ENCODE measurements around the gene SFXN5.

Gene SFXN5

GRCh38 chr2:72933646-72934151 is 137.8 kb downstream of the SFXN5 start:
- Histone ChIP-seq H3K27me3 (ENCODE audit: insufficient read depth, poor library complexity, severe bottlenecking) (peaks cover 6% of the 10 kb centered on the region), H3K36me3 (ENCODE audit: low read depth) (no peaks in the 10 kb centered on the region), H3K9me3 (ENCODE audit: severe bottlenecking) (no peaks in the 10 kb centered on the region), H3K27ac (ENCODE audit: poor library complexity, severe bottlenecking) (no peak overlapping the region), H3K4me1 (ENCODE audit: insufficient read depth, poor library complexity, severe bottlenecking) (peaks cover 5% of the 10 kb centered on the region), H3K4me3 (ENCODE audit: severe bottlenecking) (no peak overlapping the region)
- no peak for ATAC-seq (ENCODE audit: low read depth)
- DNase-seq (ENCODE audit: low spot score) = no peak
- TF ChIP-seq CTCF (IDR thresholded peaks at IDR 0.05; ENCODE audit: poor library complexity, severe bottlenecking) = no peak

GRCh38 chr2:72933207-72933606 is 138.3 kb downstream of the SFXN5 start:
- Histone ChIP-seq H3K27me3 (ENCODE audit: insufficient read depth, poor library complexity, severe bottlenecking) (peaks cover 11% of the 10 kb centered on the region), H3K4me3 (ENCODE audit: severe bottlenecking) (no peak overlapping the region), H3K9me3 (ENCODE audit: severe bottlenecking) (no peaks in the 10 kb centered on the region), H3K4me1 (ENCODE audit: insufficient read depth, poor library complexity, severe bottlenecking) (peaks cover 5% of the 10 kb centered on the region), H3K27ac (ENCODE audit: poor library complexity, severe bottlenecking) (no peak overlapping the region), H3K36me3 (ENCODE audit: low read depth) (no peaks in the 10 kb centered on the region)
- ATAC-seq (ENCODE audit: low read depth) = no peak
- TF ChIP-seq CTCF (IDR thresholded peaks at IDR 0.05; ENCODE audit: poor library complexity, severe bottlenecking) = no peak
- no peak for DNase-seq (ENCODE audit: low spot score)

GRCh38 chr2:72932805-72933204 is 138.7 kb downstream of the SFXN5 start:
- Histone ChIP-seq H3K36me3 (ENCODE audit: low read depth) (no peaks in the 10 kb centered on the region), H3K9me3 (ENCODE audit: severe bottlenecking) (no peaks in the 10 kb centered on the region), H3K4me1 (ENCODE audit: insufficient read depth, poor library complexity, severe bottlenecking) (peaks cover 5% of the 10 kb centered on the region), H3K27me3 (ENCODE audit: insufficient read depth, poor library complexity, severe bottlenecking) (peaks cover 15% of the 10 kb centered on the region), H3K4me3 (ENCODE audit: severe bottlenecking) (no peak overlapping the region), H3K27ac (ENCODE audit: poor library complexity, severe bottlenecking) (no peak overlapping the region)
- ATAC-seq (ENCODE audit: low read depth) (no peak), DNase-seq (ENCODE audit: low spot score) (no peak)
- no peak for TF ChIP-seq CTCF (IDR thresholded peaks at IDR 0.05; ENCODE audit: poor library complexity, severe bottlenecking)

- Histone ChIP-seq H3K27ac (ENCODE audit: poor library complexity, severe bottlenecking) (no peak overlapping the region), H3K36me3 (ENCODE audit: low read depth) (no peaks in the 10 kb centered on the region), H3K27me3 (ENCODE audit: insufficient read depth, poor library complexity, severe bottlenecking) (peaks cover 21% of the 10 kb centered on the region), H3K9me3 (ENCODE audit: severe bottlenecking) (no peaks in the 10 kb centered on the region), H3K4me1 (ENCODE audit: insufficient read depth, poor library complexity, severe bottlenecking) (peaks cover 5% of the 10 kb centered on the region), H3K4me3 (ENCODE audit: severe bottlenecking) (no peak overlapping the region)
- ATAC-seq (ENCODE audit: low read depth) = no peak
- peak; percentile 38 for DNase-seq (ENCODE audit: low spot score)
- no peak for TF ChIP-seq CTCF (IDR thresholded peaks at IDR 0.05; ENCODE audit: poor library complexity, severe bottlenecking)
These were observed 139.3 kb downstream of the SFXN5 start for GRCh38 chr2:72932045-72932740.

GRCh38 chr2:72931280-72931910 is 140.1 kb downstream of the SFXN5 start:
- no peaks in the 10 kb centered on the region for H3K36me3 ChIP-seq (ENCODE audit: low read depth)
- peaks cover 5% of the 10 kb centered on the region for H3K4me1 ChIP-seq (ENCODE audit: insufficient read depth, poor library complexity, severe bottlenecking)
- peak; percentile 85 for ATAC-seq (ENCODE audit: low read depth)
- H3K27ac ChIP-seq (ENCODE audit: poor library complexity, severe bottlenecking) = no peak overlapping the region
- peaks cover 29% of the 10 kb centered on the region for H3K27me3 ChIP-seq (ENCODE audit: insufficient read depth, poor library complexity, severe bottlenecking)
- no peak overlapping the region for H3K4me3 ChIP-seq (ENCODE audit: severe bottlenecking)
- TF ChIP-seq CTCF (IDR thresholded peaks at IDR 0.05; ENCODE audit: poor library complexity, severe bottlenecking) = no peak
- peak; percentile 77 for DNase-seq (ENCODE audit: low spot score)
- H3K9me3 ChIP-seq (ENCODE audit: severe bottlenecking) = no peaks in the 10 kb centered on the region
